SU-DHL-6 (cell line): Measurements from ENCODE around the gene VAT1L.

Source experiments
- EZH2phosphoT487 ChIP-seq: fragments of 200-600 bp; sonication (generic), shearing (Covaris generic); conservative IDR thresholded peaks from 2 replicates; pipeline ENCODE4 v1.6.1; 2018; ENCODE audit warnings: mild to moderate bottlenecking, antibody characterized with exemption, low read length, moderate library complexity, mixed read lengths
- TF ChIP-seq, protein P1 (sequence below): fragments of 200-600 bp; sonication (generic); IDR thresholded peaks from one replicate; pipeline ENCODE4 v1.5.1; 2017; ENCODE audit warnings: antibody characterized with exemption, mild to moderate bottlenecking, low read length, moderate library complexity; ENCODE audit not compliant: insufficient read depth, poor library complexity, severe bottlenecking

DNA sequence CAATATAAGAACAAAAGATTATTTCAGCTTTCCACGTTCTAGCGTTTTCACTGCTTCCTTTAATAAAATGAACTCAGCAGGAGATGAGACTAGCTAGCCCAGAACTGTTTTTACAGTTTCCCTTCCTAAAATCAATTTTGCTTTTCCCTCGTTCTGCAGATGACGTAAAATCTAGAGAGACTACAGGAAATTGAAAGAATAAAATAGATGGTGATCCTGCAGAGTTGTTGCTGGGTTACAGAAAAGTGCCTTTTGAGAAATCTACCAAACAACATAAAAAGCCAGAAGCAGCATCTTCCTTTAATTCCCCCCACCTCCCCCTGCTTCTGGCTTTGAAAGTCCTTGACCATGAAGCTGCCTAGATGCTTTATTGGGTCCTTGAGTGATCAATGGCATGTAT is 137.2 kb downstream of the VAT1L start:
- TF ChIP-seq, protein P1, sequence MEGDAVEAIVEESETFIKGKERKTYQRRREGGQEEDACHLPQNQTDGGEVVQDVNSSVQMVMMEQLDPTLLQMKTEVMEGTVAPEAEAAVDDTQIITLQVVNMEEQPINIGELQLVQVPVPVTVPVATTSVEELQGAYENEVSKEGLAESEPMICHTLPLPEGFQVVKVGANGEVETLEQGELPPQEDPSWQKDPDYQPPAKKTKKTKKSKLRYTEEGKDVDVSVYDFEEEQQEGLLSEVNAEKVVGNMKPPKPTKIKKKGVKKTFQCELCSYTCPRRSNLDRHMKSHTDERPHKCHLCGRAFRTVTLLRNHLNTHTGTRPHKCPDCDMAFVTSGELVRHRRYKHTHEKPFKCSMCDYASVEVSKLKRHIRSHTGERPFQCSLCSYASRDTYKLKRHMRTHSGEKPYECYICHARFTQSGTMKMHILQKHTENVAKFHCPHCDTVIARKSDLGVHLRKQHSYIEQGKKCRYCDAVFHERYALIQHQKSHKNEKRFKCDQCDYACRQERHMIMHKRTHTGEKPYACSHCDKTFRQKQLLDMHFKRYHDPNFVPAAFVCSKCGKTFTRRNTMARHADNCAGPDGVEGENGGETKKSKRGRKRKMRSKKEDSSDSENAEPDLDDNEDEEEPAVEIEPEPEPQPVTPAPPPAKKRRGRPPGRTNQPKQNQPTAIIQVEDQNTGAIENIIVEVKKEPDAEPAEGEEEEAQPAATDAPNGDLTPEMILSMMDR, result no peak
- no peak for TF ChIP-seq EZH2phosphoT487
